Heart right ventricle (tissue), 16 donors: ENCODE data around the gene PLEKHN1. TPM values are rescaled to one million over a fixed set of nuclear protein-coding genes. Genes with fewer than 3 reads are reported as not detected.
A peak's percentile ranks its signal among the peaks of the same experiment; 100 is the strongest.

Experiments used
- ATAC-seq, 8 donors: fragments of 200-7000 bp; cut with Tn5 transposase; one replicate each; pipeline ENCODE4 v1.9.1; 2020; ENCODE audit warnings: mild to moderate bottlenecking in 8 of 8, moderate library complexity in 8 of 8, moderate number of reproducible peaks in 1 of 8
- DNase-seq, 2 donors: peaks; one replicate each; pipeline ENCODE4 v3.0.0-alpha.2; 2020
- H3K27ac ChIP-seq, 10 donors: fragments of 200-600 bp; sonication (generic) in 2 of 10; one replicate each; pipeline versions ENCODE4 v1.5.0 to v1.8.0; 2020 to 2022; ENCODE audit warnings: mild to moderate bottlenecking in 3 of 10
- H3K27me3 ChIP-seq, 7 donors: fragments of 200-600 bp; one replicate each; pipeline ENCODE4 v1.8.0; 2021 to 2022; ENCODE audit warnings: mild to moderate bottlenecking in 2 of 7
- H3K36me3 ChIP-seq, 9 donors: fragments of 200-600 bp; sonication (generic) in 1 of 9; one replicate each; pipeline versions ENCODE4 v1.5.0 to v1.8.0; 2020 to 2022; ENCODE audit warnings: mild to moderate bottlenecking in 2 of 9
- H3K4me1 ChIP-seq, 9 donors: fragments of 200-600 bp; sonication (generic) in 1 of 9; one replicate each; pipeline versions ENCODE4 v1.5.0 to v1.8.0; 2020 to 2022; ENCODE audit warnings: mild to moderate bottlenecking in 4 of 9
- H3K4me3 ChIP-seq, 10 donors: fragments of 200-600 bp; sonication (generic) in 2 of 10; one replicate each; pipeline versions ENCODE4 v1.5.0 to v1.8.0; 2020 to 2022; ENCODE audit warnings: mild to moderate bottlenecking in 7 of 10, moderate library complexity in 2 of 10
- H3K9me3 ChIP-seq, 11 donors: fragments of 200-600 bp in 10 of 11; sonication (generic) in 2 of 11; one replicate each; pipeline versions ENCODE4 v1.5.0 to v1.8.0; 2013 to 2022; ENCODE audit warnings: mild to moderate bottlenecking in 2 of 11, control low read depth in 1 of 11, moderate library complexity in 1 of 11
- WGBS, 2 donors: extraction: QIAGEN DNeasy Blood & Tissue Kit; methylation state at CpG; one replicate each; pipeline ENCODE4 v1.1.7; 2013; ENCODE audit warnings: inconsistent platforms in 1 of 2; 5-methylcytosine and 5-hydroxymethylcytosine counted together
- intact Hi-C, 10 donors: fragments of 100-400 bp; cut with DNase I; formaldehyde crosslinking; loops; one replicate each; pipeline versions ENCODE4 v1.11.1 to v1.14.2; 2022
- polyA plus RNA-seq, 2 donors: library from polyadenylated mRNA; stranded (reverse); fragments of 200-250 nt; gene quantifications; one replicate each; pipeline ENCODE4 v1.2.3, GENCODE V29; 2013
- total RNA-seq, 10 donors: library from RNA; stranded (reverse); fragmentation: NEBNext Ultra II Directional in 3 of 10; extraction: Animal tissue kit (Norgen Biotek cat#: 25700) in 3 of 10; gene quantifications; one replicate each; pipeline versions ENCODE4 v1.2.1 to v1.2.4, GENCODE V29; 2021 to 2023
- TF ChIP-seq, protein P1 (sequence below), 9 donors: fragments of 200-600 bp; sonication (generic) in 2 of 9; IDR thresholded peaks; one replicate each; pipeline versions ENCODE4 v1.5.0 to v1.8.0; 2021 to 2022; ENCODE audit warnings: antibody characterized with exemption in 9 of 9, mild to moderate bottlenecking in 5 of 9, moderate library complexity in 1 of 9
- donor health status: Arrhythmogenic right ventricular cardiomyopathy.
- donor health status: ischemic (EF 13 %, LVEDD 7.1; RV severe dilation, severe dysfunction).
- donor health status: healthy with polysubstance abuse.
- donor health status: DM: no; HTN: yes; CAD: no.
- donor health status: DM: no; HTN: no; CAD: no.
- donor health status: ischemic (EF 25% LVEDD 6.9; RV normal size, moderate dysfunction).
- donor health status: ischemic (EF 25% LVEDD 5.7; RV mildly dilated, moderate dysfunction).
- donor health status: healthy.
- donor health status: DM: yes; HTN: yes; CAD: no.
- donor health status: Ischemic cardiomyopathy.
- donor health status: ischemic (EF 35%, LVEDD 5.7; RV mildly dilated, moderate dysfunction).
- donor health status: nonischemic (EF 11% LVEDD 7.7; RV severe dilation, severe dysfunction).
- donor health status: DM: yes; HTN: yes; CAD: no.
- donor health status: PGD.
- donor health status: ischemic (EF 29% LVEDD 5.4; RV normal size, mild dysfunction).
- donor health status: nonischemic (EF 23%, LVEDD 6.1; RV moderate dilation, normal function).

Gene PLEKHN1
- total and polyA plus RNA-seq, 12 donors, result 0.13 to 0.37 (median 0.29) TPM; not detected in 8

DNA sequence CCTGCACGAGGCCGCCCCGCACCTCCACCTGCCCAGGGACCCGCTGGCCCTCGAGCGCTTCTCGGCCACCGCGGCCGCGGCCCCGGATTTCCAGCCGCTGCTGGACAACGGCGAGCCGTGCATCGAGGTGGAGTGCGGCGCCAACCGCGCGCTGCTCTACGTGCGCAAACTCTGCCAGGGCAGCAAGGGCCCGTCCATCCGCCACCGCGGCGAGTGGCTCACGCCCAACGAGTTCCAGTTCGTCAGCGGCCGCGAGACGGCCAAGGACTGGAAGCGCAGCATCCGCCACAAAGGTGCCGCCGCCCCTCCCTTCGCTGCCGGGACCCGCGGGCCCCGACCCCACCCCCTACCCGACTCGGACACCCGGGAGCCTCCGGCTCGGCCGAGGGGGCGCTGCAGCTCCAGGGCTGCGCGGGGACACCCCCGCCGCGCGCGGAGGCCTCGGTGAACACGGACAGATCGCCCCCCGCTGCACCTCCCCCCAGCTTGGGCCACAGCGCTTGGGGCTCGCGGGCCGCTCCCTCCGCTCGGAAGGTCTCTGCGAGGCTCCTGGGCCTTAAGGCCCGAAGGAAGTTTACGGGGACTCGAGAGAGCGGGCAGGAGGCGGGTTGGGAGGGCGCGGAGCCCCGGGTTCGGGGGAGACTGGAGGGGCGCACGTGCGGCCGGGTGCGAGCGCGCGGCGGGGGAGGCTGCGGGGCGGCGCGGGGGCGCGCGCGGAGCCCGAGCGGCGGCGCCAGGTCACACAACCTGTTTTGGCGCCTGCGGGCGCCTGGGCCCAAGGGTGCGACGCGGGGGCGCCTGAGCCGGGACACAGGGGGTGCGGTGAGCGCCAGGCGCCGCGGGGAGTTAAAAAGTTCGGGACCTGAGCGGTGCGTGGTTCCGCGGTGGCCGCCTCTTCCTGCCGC lies 41.4 kb upstream of the PLEKHN1 start:
- H3K9me3 ChIP-seq, result no peaks in the 10 kb centered on the region
- ATAC-seq (peak in 1 of 8 donors; percentile 4), DNase-seq (peak in 1 of 2 donors; percentile 48)
- TF ChIP-seq, protein P1, sequence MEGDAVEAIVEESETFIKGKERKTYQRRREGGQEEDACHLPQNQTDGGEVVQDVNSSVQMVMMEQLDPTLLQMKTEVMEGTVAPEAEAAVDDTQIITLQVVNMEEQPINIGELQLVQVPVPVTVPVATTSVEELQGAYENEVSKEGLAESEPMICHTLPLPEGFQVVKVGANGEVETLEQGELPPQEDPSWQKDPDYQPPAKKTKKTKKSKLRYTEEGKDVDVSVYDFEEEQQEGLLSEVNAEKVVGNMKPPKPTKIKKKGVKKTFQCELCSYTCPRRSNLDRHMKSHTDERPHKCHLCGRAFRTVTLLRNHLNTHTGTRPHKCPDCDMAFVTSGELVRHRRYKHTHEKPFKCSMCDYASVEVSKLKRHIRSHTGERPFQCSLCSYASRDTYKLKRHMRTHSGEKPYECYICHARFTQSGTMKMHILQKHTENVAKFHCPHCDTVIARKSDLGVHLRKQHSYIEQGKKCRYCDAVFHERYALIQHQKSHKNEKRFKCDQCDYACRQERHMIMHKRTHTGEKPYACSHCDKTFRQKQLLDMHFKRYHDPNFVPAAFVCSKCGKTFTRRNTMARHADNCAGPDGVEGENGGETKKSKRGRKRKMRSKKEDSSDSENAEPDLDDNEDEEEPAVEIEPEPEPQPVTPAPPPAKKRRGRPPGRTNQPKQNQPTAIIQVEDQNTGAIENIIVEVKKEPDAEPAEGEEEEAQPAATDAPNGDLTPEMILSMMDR (IDR thresholded peaks at IDR 0.05), result peak in 3 of 9 donors; percentile 23 to 29 (median 27)
- intact Hi-C loops, result no loop called here
- peak overlapping the region; percentile 25 to 63 (median 52) for H3K4me3 ChIP-seq
- H3K27me3 ChIP-seq, result peaks cover 16 to 97% (median 86%) of the 10 kb centered on the region in 7 donors
- 0% methylated on average over 83 to 118 of the region's 120 CpGs for WGBS, 2 donors
- H3K27ac ChIP-seq, result peak overlapping the region in 2 of 10 donors; percentile 15 to 44
- peaks cover 19 to 48% (median 32%) of the 10 kb centered on the region in 9 donors for H3K4me1 ChIP-seq
- H3K36me3 ChIP-seq, result no peaks in the 10 kb centered on the region

GRCh38 chr1:925561-926421 lies 40.5 kb upstream of the PLEKHN1 start:
- no peak overlapping the region for H3K27ac ChIP-seq
- H3K27me3 ChIP-seq, result peaks cover 14 to 93% (median 81%) of the 10 kb centered on the region in 7 donors
- no peaks in the 10 kb centered on the region for H3K9me3 ChIP-seq
- ATAC-seq, result peak in 5 of 8 donors; percentile 22 to 45 (median 34)
- peaks cover 14 to 40% (median 27%) of the 10 kb centered on the region in 9 donors for H3K4me1 ChIP-seq
- no peaks in the 10 kb centered on the region for H3K36me3 ChIP-seq
- DNase-seq, result peak in 1 of 2 donors; percentile 51
- TF ChIP-seq, protein P1 (IDR thresholded peaks at IDR 0.05), result no peak
- intact Hi-C loops, result no loop called here
- 7 to 8% methylated on average over 54 to 65 of the region's 65 CpGs for WGBS, 2 donors
- peak overlapping the region in 9 of 10 donors; percentile 35 to 63 (median 53) for H3K4me3 ChIP-seq

- H3K9me3 ChIP-seq, result no peaks in the 10 kb centered on the region
- H3K4me3 ChIP-seq, result no peak overlapping the region
- WGBS, 2 donors, result 53 to 66% methylated on average over 9 of the region's 9 CpGs
- TF ChIP-seq, protein P1 (IDR thresholded peaks at IDR 0.05), result no peak
- intact Hi-C loops, result no loop called here
- no peaks in the 10 kb centered on the region for H3K36me3 ChIP-seq
- peaks cover 9 to 29% (median 22%) of the 10 kb centered on the region in 9 donors for H3K4me1 ChIP-seq
- no peak for ATAC-seq
- DNase-seq, result no peak
- no peak overlapping the region for H3K27ac ChIP-seq
- peaks cover 14 to 90% (median 82%) of the 10 kb centered on the region in 7 donors for H3K27me3 ChIP-seq
Measured at GRCh38 chr1:927234-927633, 39.0 kb upstream of the PLEKHN1 start.

- H3K4me3 ChIP-seq, result no peak overlapping the region
- intact Hi-C loops, result no loop called here
- ATAC-seq (no peak), DNase-seq (no peak)
- TF ChIP-seq, protein P1 (IDR thresholded peaks at IDR 0.05), result no peak
- no peak overlapping the region for H3K27ac ChIP-seq
- 51 to 53% methylated on average over 10 of the region's 10 CpGs for WGBS, 2 donors
- peaks cover 9 to 25% (median 20%) of the 10 kb centered on the region in 9 donors for H3K4me1 ChIP-seq
- H3K36me3 ChIP-seq, result no peaks in the 10 kb centered on the region
- H3K27me3 ChIP-seq, result peaks cover 14 to 89% (median 83%) of the 10 kb centered on the region in 7 donors
- no peaks in the 10 kb centered on the region for H3K9me3 ChIP-seq
Measured at GRCh38 chr1:927748-928147, 38.5 kb upstream of the PLEKHN1 start.
